Left ventricle myocardium inferior (tissue), 1 donor: ENCODE results near the gene NDUFV3. TPM values are rescaled to one million over a fixed set of nuclear protein-coding genes. Genes with fewer than 3 reads are reported as not detected.
"Not testable (repeated sequence)": the region's sequence is repeated elsewhere in the genome, so short reads cannot be mapped to it uniquely, and the experiment has no call there.

Source experiments
- DNase-seq: peaks from one replicate; pipeline ENCODE4 v3.0.0-alpha.2; 2020
- H3K27ac ChIP-seq: fragments of 200-600 bp; replicated peaks from 2 replicates; pipeline ENCODE4 v1.8.0; 2021
- H3K27me3 ChIP-seq: fragments of 200-600 bp; 2 replicates; pipeline ENCODE4 v1.8.0; 2021; ENCODE audit warnings: low read depth
- H3K36me3 ChIP-seq: fragments of 200-600 bp; 2 replicates; pipeline ENCODE4 v1.8.0; 2021
- H3K4me1 ChIP-seq: fragments of 200-600 bp; 2 replicates; pipeline ENCODE4 v1.8.0; 2021
- H3K4me3 ChIP-seq: fragments of 200-600 bp; 2 replicates; pipeline ENCODE4 v1.8.0; 2021; ENCODE audit warnings: mild to moderate bottlenecking, moderate library complexity
- H3K9me3 ChIP-seq: fragments of 200-600 bp; replicated peaks from 2 replicates; pipeline ENCODE4 v1.8.0; 2021
- intact Hi-C: fragments of 100-400 bp; cut with micrococcal nuclease; formaldehyde crosslinking; loops from one replicate; pipeline ENCODE4 v1.11.0; 2022
- total RNA-seq: library from RNA; stranded (reverse); fragmentation: NEBNext Ultra II Directional; extraction: Animal tissue kit (Norgen Biotek cat#: 25700); gene quantifications from one replicate; pipeline ENCODE4 v1.2.1, GENCODE V29; 2021
- TF ChIP-seq, protein P1 (sequence below): fragments of 200-600 bp; IDR thresholded peaks from 2 replicates; pipeline ENCODE4 v1.8.0; 2021; ENCODE audit warnings: antibody characterized with exemption, mild to moderate bottlenecking, borderline replicate concordance
- donor health status: DM: no; HTN: yes; CAD: no; lungs with severe emphysema.

NDUFV3 gene
- total RNA-seq, 1 donor from 2014 or later = 52.0 TPM

DNA sequence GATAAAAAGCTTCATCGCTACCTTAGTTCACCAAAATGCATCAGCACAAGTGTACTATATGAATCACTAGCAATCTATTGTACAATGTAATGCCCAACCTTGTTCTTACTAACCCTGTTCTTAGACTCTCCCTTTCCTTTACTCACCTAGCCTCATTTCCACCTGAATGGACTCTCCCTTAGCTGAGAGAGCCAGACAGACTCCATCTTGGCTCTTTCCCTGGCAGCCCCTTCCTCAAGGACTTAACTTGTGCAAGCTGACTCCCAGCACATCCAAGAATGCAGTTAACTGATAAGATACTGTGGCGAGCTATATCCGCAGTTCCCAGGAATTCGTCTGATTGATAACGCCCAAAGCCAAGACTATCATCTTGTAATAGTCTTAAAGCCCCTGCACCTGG, 43.3 kb downstream of the NDUFV3 start:
- H3K9me3 ChIP-seq, H3K36me3 ChIP-seq, intact Hi-C loops, H3K27me3 ChIP-seq, H3K27ac ChIP-seq, H3K4me3 ChIP-seq, DNase-seq: not testable (repeated sequence)
- peaks cover 12% of the 10 kb centered on the region for H3K4me1 ChIP-seq

DNA sequence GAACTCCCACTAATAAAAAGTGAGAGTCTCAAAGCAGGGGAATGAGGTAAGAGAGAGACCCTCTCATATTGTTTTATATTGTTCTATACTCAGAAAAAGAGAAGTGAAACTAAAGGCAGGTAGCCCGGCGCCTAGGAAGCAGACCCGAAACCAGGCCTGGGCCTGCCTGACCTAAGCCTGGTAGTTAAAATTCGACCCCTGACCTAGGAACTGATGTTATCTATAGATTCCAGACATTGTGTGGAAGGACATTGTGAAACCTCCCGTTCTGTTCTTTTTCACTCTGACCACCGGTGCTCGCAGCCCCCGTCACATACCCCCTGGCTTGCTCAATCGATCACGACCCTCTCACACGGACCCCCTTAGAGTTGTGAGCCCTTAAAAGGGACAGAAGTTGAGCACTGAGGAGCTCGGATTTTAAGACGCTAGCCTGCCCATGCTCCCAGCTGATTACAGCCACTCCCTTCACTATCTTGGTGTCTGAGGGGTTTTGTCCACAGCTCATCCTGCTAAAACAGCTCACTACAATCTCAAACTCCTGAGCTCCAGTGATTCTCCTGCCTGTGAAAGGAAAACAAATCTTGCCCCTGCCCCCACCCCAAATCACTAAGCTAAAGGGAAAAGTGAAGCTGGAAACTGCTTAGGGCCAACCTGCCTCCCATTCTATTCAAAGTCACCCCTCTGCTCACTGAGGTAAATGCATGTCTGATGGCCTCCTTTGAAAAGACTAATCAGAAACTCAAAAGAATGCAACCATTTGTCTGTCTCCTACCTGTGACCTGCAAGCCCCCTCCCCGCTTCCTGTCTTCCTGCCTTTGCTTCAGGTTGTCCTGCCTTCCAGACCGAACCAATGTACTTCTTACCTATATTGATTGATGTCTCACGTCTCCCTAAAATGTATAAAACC, 44.2 kb downstream of the NDUFV3 start:
- H3K36me3 ChIP-seq, DNase-seq, intact Hi-C loops, H3K9me3 ChIP-seq, H3K27ac ChIP-seq, H3K27me3 ChIP-seq, H3K4me3 ChIP-seq: not testable (repeated sequence)
- H3K4me1 ChIP-seq = peaks cover 12% of the 10 kb centered on the region

DNA sequence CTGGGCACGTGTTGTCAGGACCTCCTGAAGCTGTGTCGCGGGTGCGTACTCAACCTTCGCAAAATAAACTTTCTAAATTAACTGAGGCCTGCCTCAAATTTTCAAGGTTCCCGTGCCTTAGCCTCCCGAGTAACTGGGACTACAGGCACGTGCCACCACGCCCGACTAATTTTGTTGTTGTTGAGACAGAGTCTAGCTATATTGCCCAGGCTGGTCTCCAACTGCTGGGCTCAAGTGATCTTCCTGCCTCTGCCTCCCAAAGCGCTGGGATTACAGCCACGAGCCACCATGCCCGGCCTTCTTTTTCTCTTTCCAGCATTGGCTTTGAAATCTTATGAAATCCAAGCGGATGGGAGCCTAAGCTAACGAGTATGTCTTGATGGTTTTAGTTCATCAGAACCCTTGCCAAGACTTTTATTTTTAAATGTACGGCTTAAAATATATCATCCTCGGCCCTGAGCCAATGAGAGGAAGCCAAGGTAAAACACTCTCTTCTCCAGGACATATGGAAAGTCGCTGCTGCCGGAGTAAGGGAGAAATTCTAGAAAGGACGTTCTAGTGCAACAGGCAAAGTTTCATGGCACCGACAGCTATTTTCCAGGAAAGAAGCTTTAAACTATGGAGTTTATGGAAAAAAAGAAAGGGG, 45.0 kb downstream of the NDUFV3 start:
- H3K9me3 ChIP-seq = no peaks in the 10 kb centered on the region
- TF ChIP-seq, protein P1, sequence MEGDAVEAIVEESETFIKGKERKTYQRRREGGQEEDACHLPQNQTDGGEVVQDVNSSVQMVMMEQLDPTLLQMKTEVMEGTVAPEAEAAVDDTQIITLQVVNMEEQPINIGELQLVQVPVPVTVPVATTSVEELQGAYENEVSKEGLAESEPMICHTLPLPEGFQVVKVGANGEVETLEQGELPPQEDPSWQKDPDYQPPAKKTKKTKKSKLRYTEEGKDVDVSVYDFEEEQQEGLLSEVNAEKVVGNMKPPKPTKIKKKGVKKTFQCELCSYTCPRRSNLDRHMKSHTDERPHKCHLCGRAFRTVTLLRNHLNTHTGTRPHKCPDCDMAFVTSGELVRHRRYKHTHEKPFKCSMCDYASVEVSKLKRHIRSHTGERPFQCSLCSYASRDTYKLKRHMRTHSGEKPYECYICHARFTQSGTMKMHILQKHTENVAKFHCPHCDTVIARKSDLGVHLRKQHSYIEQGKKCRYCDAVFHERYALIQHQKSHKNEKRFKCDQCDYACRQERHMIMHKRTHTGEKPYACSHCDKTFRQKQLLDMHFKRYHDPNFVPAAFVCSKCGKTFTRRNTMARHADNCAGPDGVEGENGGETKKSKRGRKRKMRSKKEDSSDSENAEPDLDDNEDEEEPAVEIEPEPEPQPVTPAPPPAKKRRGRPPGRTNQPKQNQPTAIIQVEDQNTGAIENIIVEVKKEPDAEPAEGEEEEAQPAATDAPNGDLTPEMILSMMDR = no peak
- H3K4me1 ChIP-seq = peaks cover 12% of the 10 kb centered on the region
- no peak overlapping the region for H3K4me3 ChIP-seq
- no peak overlapping the region for H3K27ac ChIP-seq
- no peak for DNase-seq
- H3K27me3 ChIP-seq = no peaks in the 10 kb centered on the region
- intact Hi-C loops = no loop called here
- H3K36me3 ChIP-seq = peaks cover 3% of the 10 kb centered on the region

DNA sequence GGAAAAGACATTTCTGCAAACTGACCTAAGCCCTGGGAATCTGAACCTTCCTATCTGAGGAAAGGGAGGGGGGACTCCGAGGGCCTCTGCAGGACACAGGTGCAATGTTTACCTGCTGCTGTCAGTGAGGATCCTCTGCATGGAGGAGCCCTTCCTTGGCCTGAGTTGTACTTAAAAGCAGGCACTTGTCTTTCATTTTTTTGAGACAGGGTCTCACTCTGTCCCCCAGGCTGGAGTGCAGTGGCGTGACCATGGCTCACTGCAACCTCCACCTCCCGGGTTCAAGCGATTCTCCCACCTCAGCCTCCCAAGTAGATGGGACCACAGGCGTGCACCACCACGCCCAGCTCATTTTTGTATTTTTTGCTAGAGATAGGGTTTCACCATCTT, 45.5 kb downstream of the NDUFV3 start:
- intact Hi-C loops = not testable (repeated sequence)

DNA sequence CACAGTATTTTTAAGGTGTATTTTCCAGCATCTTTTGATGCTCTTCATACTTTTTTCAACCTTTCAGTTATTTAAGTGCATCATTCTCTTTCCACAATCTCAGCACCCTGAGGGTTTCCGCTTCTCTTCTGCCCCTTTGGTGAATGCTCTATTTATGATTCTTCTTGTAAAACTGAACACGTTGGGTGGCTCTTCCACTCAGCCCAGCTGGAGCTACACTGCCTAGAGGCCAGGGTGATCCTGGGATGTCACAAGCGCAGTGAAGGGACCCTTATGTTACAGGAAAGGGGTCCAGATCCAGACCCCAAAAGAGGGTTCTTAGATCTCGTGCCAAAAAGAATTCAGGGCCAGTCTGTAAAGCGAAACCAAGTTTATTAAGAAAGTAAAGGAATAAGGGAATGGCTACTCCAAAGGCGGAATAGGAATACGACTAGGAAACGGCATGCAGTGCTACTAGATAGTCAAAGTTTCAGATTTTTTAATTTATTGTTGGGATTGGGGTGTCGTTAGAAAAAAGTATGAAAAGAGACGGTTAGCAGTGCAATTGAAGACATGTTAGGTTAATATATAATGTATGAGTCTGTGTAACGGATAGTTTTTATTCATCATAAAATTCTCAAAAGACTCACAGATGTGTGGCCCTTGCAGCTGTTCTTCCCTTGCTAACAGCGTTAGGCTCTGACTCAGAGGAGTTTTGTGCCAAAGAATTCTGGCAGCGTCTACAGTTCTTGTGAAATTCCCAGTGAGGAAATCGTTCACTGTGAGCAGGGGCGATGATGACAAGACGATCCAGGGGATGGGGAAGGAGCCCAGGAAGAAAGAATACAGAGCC, 46.7 kb downstream of the NDUFV3 start:
- intact Hi-C loops = no loop called here
- H3K4me3 ChIP-seq = peak overlapping the region; percentile 41
- H3K27me3 ChIP-seq = no peaks in the 10 kb centered on the region
- H3K9me3 ChIP-seq = no peaks in the 10 kb centered on the region
- peaks cover 12% of the 10 kb centered on the region for H3K4me1 ChIP-seq
- peak overlapping the region; percentile 79 for H3K27ac ChIP-seq
- peaks cover 3% of the 10 kb centered on the region for H3K36me3 ChIP-seq
- TF ChIP-seq, protein P1 = no peak
- DNase-seq = peak; percentile 48

More for the DNA sequence above, 45.5 kb downstream of the NDUFV3 start:
- H3K4me3 ChIP-seq, H3K9me3 ChIP-seq, H3K27me3 ChIP-seq, H3K27ac ChIP-seq, H3K36me3 ChIP-seq, DNase-seq: not testable (repeated sequence)
- H3K4me1 ChIP-seq = peaks cover 12% of the 10 kb centered on the region

DNA sequence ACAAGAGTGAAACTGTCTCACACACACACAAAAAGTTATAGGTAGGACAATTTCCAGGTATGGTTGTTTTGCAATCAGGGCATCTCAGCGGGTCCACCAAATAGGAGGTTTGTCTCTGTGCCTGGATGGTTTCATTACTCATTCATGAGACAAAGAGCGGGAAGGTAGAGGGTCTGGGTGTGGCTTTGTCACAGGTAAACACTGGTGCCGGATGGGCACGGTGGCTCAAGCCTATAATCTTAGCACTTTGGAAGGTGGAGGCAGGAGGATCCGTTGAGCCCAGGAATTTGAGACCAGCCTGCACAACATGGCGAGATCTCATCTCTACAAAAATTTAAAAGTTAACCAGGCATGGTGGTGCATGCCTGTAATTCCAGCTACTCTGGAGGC, 48.6 kb downstream of the NDUFV3 start:
- H3K4me1 ChIP-seq = peaks cover 12% of the 10 kb centered on the region
- H3K36me3 ChIP-seq = no peaks in the 10 kb centered on the region
- no peak for DNase-seq
- H3K27ac ChIP-seq = no peak overlapping the region
- H3K9me3 ChIP-seq = no peaks in the 10 kb centered on the region
- no peak overlapping the region for H3K4me3 ChIP-seq
- TF ChIP-seq, protein P1 = no peak
- intact Hi-C loops = no loop called here
- H3K27me3 ChIP-seq = no peaks in the 10 kb centered on the region
